Stimulated activated CD8-positive, alpha-beta memory T cell treated with anti-CD3 and anti-CD28 coated beads, Interleukin-7, amount 100 ng/mL, for 1 hour (primary cell): ENCODE data around the gene MAP3K4.
A peak's percentile ranks its signal among the peaks of the same experiment; 100 is the strongest.

Experiments
- DNase-seq, 2 donors: peaks; one replicate each; pipeline ENCODE4 v3.0.0-alpha.2; 2020; ENCODE audit warnings: low read depth in 2 of 2

MAP3K4 gene

GRCh38 chr6:161038229-161039031, 46.9 kb downstream of the MAP3K4 start:
- no peak for DNase-seq

- DNase-seq = no peak
Measured at GRCh38 chr6:161041274-161041673, 49.7 kb downstream of the MAP3K4 start.

- DNase-seq = no peak
Measured at GRCh38 chr6:161044335-161044734, 52.8 kb downstream of the MAP3K4 start.

GRCh38 chr6:161048641-161049040, 57.1 kb downstream of the MAP3K4 start:
- DNase-seq = no peak

GRCh38 chr6:161050134-161050765, 58.7 kb downstream of the MAP3K4 start:
- DNase-seq = no peak

- no peak for DNase-seq
Measured at GRCh38 chr6:161053103-161053502, 61.5 kb downstream of the MAP3K4 start.

GRCh38 chr6:161054876-161055275, 63.3 kb downstream of the MAP3K4 start:
- no peak for DNase-seq

GRCh38 chr6:161056451-161056850, 64.9 kb downstream of the MAP3K4 start:
- DNase-seq = no peak

GRCh38 chr6:161057103-161058091, 65.8 kb downstream of the MAP3K4 start:
- DNase-seq = no peak

- no peak for DNase-seq
Measured at GRCh38 chr6:161058741-161059140, 67.2 kb downstream of the MAP3K4 start.

GRCh38 chr6:161061576-161061975, 70.0 kb downstream of the MAP3K4 start:
- no peak for DNase-seq

- DNase-seq = no peak
Measured at GRCh38 chr6:161064915-161065314, 73.3 kb downstream of the MAP3K4 start.

- DNase-seq = no peak
Measured at GRCh38 chr6:161066511-161066910, 74.9 kb downstream of the MAP3K4 start.

- DNase-seq = no peak
Measured at GRCh38 chr6:161067749-161068148, 76.2 kb downstream of the MAP3K4 start.

- no peak for DNase-seq
Measured at GRCh38 chr6:161068321-161068741, 76.8 kb downstream of the MAP3K4 start.

- no peak for DNase-seq
Measured at GRCh38 chr6:161073930-161074329, 82.4 kb downstream of the MAP3K4 start.

GRCh38 chr6:161074496-161075121, 83.0 kb downstream of the MAP3K4 start:
- no peak for DNase-seq

- DNase-seq = no peak
Measured at GRCh38 chr6:161076181-161076677, 84.7 kb downstream of the MAP3K4 start.

- peak in 1 of 2 donors; percentile 18 for DNase-seq
Measured at GRCh38 chr6:161079566-161080262, 88.1 kb downstream of the MAP3K4 start.

- no peak for DNase-seq
Measured at GRCh38 chr6:161080263-161080970, 88.8 kb downstream of the MAP3K4 start.
